Esophagus muscularis mucosa (tissue), 4 donors: ENCODE measurements around the gene GRK2. TPM values are rescaled to one million over a fixed set of nuclear protein-coding genes. Genes with fewer than 3 reads are reported as not detected.

Source experiments
- DNase-seq: peaks from one replicate; pipeline ENCODE4 v3.0.0-alpha.2; 2017; ENCODE audit errors: extremely low spot score
- H3K27ac ChIP-seq, 4 donors: fragments of 200-600 bp; sonication (generic); replicated peaks in 1 of 4; 1 replicate in 3 of 4; 2 replicates in 1 of 4; pipeline ENCODE4 v1.5.1; 2016 to 2019; ENCODE audit warnings: mild to moderate bottlenecking in 1 of 4
- H3K27me3 ChIP-seq, 4 donors: fragments of 200-600 bp; sonication (generic); one replicate each; pipeline versions ENCODE4 v1.5.1 to v1.6.0; 2016 to 2019
- H3K36me3 ChIP-seq, 4 donors: fragments of 200-600 bp; sonication (generic); one replicate each; pipeline ENCODE4 v1.5.1; 2016 to 2019
- H3K4me1 ChIP-seq, 4 donors: fragments of 200-600 bp; sonication (generic); one replicate each; pipeline ENCODE4 v1.5.1; 2016 to 2019
- H3K4me3 ChIP-seq, 4 donors: fragments of 200-600 bp; sonication (generic); 1 replicate in 2 of 4; 2 replicates in 2 of 4; pipeline ENCODE4 v1.5.1; 2016 to 2019; ENCODE audit warnings: mild to moderate bottlenecking in 4 of 4, moderate library complexity in 1 of 4
- H3K9me3 ChIP-seq, 4 donors: fragments of 200-600 bp; sonication (generic); 1 replicate in 3 of 4; 2 replicates in 1 of 4; pipeline ENCODE4 v1.5.1; 2016 to 2019
- CTCF ChIP-seq, 3 experiments: fragments of 200-600 bp in 2 of 3; fragments of 450-650 bp in 1 of 3; sonication (generic) in 2 of 3; IDR thresholded peaks; one replicate each; pipeline ENCODE4 v1.5.1; 2017 to 2019; ENCODE audit warnings: antibody characterized with exemption in 3 of 3, mild to moderate bottlenecking in 2 of 3, moderate library complexity in 1 of 3
- EP300 ChIP-seq: sonication (generic); formaldehyde crosslinking; IDR thresholded peaks from one replicate; pipeline ENCODE4 v1.6.1; 2017; ENCODE audit warnings: antibody characterized with exemption
- POLR2A ChIP-seq: fragments of 450-650 bp; IDR thresholded peaks from one replicate; pipeline ENCODE4 v1.6.1; 2017; ENCODE audit warnings: antibody characterized with exemption, moderate library complexity, mild to moderate bottlenecking, low read depth
- POLR2AphosphoS5 ChIP-seq, 2 donors: sonication (generic); formaldehyde crosslinking; IDR thresholded peaks; one replicate each; pipeline ENCODE4 v1.6.1; 2017; ENCODE audit warnings: antibody characterized with exemption in 2 of 2
- WGBS: methylation state at CpG from one replicate; pipeline ENCODE4 v1.1.5; 2018; 5-methylcytosine and 5-hydroxymethylcytosine counted together
- intact Hi-C: fragments of 100-400 bp; cut with DNase I; formaldehyde crosslinking; loops from one replicate; pipeline ENCODE4 v1.15.1; 2023
- total RNA-seq, 4 donors: library from RNA; depleted of rRNA; stranded (reverse); fragments of >200 nt; gene quantifications; one replicate each; pipeline versions ENCODE4 v1.1.0 to v1.2.1, GENCODE V29; 2016

The GRK2 gene
- total RNA-seq, 4 donors from 2014 or later, result 46.9 to 68.8 (median 59.5) TPM

GRCh38 chr11:67293090-67293489 lies 26.8 kb downstream of the GRK2 start:
- DNase-seq, result no peak
- TF ChIP-seq POLR2A, result no peak
- TF ChIP-seq EP300, result no peak
- TF ChIP-seq CTCF (IDR thresholded peaks at IDR 0.05), result no peak
- TF ChIP-seq POLR2AphosphoS5 (IDR thresholded peaks at IDR 0.05), result no peak
- intact Hi-C loops, result no loop called here
- H3K9me3 ChIP-seq, result peaks cover 0 to 9% (median 3%) of the 10 kb centered on the region in 4 donors
- H3K27me3 ChIP-seq, result no peaks in the 10 kb centered on the region
- peak overlapping the region in 1 of 4 donors; percentile 27 for H3K27ac ChIP-seq
- H3K36me3 ChIP-seq, result peaks cover 7 to 43% (median 38%) of the 10 kb centered on the region in 4 donors
- H3K4me1 ChIP-seq, result peaks cover 18 to 47% (median 45%) of the 10 kb centered on the region in 4 donors
- 22% methylated on average over 3 of the region's 3 CpGs for WGBS
- H3K4me3 ChIP-seq, result no peak overlapping the region

DNA sequence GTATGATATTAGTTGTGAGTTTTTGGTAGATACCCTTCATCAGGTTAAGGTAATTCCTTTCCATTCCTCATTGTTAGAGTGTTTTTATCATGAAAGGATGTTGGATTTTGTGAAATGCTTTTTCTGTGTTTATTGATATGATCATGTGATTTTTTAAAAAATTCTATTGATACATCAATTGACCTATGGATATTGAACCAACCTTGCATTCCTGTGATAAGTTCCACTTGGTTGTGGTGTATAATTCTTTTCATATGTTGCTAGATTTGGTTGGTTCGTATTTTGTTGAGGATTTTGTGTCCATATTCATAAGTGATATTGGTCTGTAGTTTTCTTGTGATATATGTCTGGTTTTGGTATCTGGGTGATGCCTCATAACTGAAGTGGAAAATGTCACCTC lies 29.6 kb downstream of the GRK2 start:
- Histone ChIP-seq H3K4me1 (peaks cover under 1 to 28% (median 28%) of the 10 kb centered on the region in 4 donors), H3K27me3 (no peaks in the 10 kb centered on the region), H3K27ac (no peak overlapping the region), H3K9me3 (peaks cover 0 to 9% (median 3%) of the 10 kb centered on the region in 4 donors), H3K4me3 (no peak overlapping the region), H3K36me3 (peaks cover 26 to 64% (median 56%) of the 10 kb centered on the region in 4 donors)
- DNase-seq, result no peak
- TF ChIP-seq CTCF (IDR thresholded peaks at IDR 0.05) (no peak), POLR2AphosphoS5 (IDR thresholded peaks at IDR 0.05) (no peak), POLR2A (no peak), EP300 (no peak)
- WGBS, result 100% methylated on average over 1 of the region's 1 CpG
- intact Hi-C loops, result no loop called here

- H3K4me1 ChIP-seq, result peaks cover 15 to 24% (median 20%) of the 10 kb centered on the region in 4 donors
- no peak for DNase-seq
- no peak overlapping the region for H3K27ac ChIP-seq
- intact Hi-C loops, result no loop called here
- no peak overlapping the region for H3K4me3 ChIP-seq
- H3K9me3 ChIP-seq, result peaks cover 0 to 9% (median 3%) of the 10 kb centered on the region in 4 donors
- peaks cover 35 to 63% (median 53%) of the 10 kb centered on the region in 4 donors for H3K36me3 ChIP-seq
- H3K27me3 ChIP-seq, result no peaks in the 10 kb centered on the region
- 90% methylated on average over 7 of the region's 7 CpGs for WGBS
- TF ChIP-seq POLR2A, result no peak
- no peak for TF ChIP-seq CTCF (IDR thresholded peaks at IDR 0.05)
- TF ChIP-seq EP300, result no peak
- no peak for TF ChIP-seq POLR2AphosphoS5 (IDR thresholded peaks at IDR 0.05)
These were observed 32.5 kb downstream of the GRK2 start for GRCh38 chr11:67298786-67299185.

GRCh38 chr11:67299471-67300191 lies 33.4 kb downstream of the GRK2 start:
- Histone ChIP-seq H3K36me3 (peaks cover 35 to 63% (median 50%) of the 10 kb centered on the region in 4 donors), H3K9me3 (peaks cover 0 to 9% (median 3%) of the 10 kb centered on the region in 4 donors), H3K4me1 (peaks cover 23 to 33% (median 28%) of the 10 kb centered on the region in 4 donors), H3K27ac (no peak overlapping the region), H3K4me3 (no peak overlapping the region), H3K27me3 (no peaks in the 10 kb centered on the region)
- no peak for DNase-seq
- TF ChIP-seq CTCF (IDR thresholded peaks at IDR 0.05) (no peak), POLR2AphosphoS5 (IDR thresholded peaks at IDR 0.05) (no peak), EP300 (no peak), POLR2A (no peak)
- 96% methylated on average over 9 of the region's 29 CpGs for WGBS
- intact Hi-C loops, result no loop called here
